ENCODE results near the gene SULT1A1.
"Not testable (repeated sequence)": the region's sequence is repeated elsewhere in the genome, so short reads cannot be mapped to it uniquely, and the experiment has no call there.

Gene SULT1A1

GRCh38 chr16:28609631-28610594 lies at the start of gene SULT1A1:
TSS of gene SULT1A1 (minus strand) at chr16:28610044. CDS start at chr16:28608855, 1,189 bp downstream.
- peak; percentile 53 for DNase-seq

DNA sequence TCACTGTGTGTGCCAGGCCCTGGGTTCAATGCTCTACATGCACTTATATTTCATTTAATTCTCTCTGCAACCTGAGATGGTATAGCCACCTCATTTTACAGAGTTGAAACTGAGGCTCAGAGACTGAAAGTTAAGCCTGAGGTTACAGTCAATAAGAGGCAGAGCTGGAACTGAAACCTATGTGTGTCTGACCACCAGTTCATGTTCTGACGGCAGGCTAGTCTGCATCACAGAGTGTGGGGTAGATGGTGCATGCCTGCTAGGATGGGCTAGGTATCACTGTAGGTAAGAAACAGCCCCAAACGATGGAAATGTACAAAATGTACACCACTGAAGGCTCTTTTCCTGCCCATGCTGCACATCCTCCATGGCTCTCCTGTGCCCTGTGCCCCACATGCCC lies 30.1 kb upstream of the SULT1A1 start:
- DNase-seq, result not testable (repeated sequence)

GRCh38 chr16:28638359-28638758 lies 28.5 kb upstream of the SULT1A1 start:
- DNase-seq, result not testable (repeated sequence)

GRCh38 chr16:28637765-28638164 lies 27.9 kb upstream of the SULT1A1 start, which contains the start of gene NPIPB8:
TSS of gene NPIPB8 (plus strand) at chr16:28638065. CDS start at chr16:28638361, 296 bp downstream.
- DNase-seq, result not testable (repeated sequence)

- not testable (repeated sequence) for DNase-seq
Observed at GRCh38 chr16:28636093-28636823, 26.4 kb upstream of the SULT1A1 start.

DNA sequence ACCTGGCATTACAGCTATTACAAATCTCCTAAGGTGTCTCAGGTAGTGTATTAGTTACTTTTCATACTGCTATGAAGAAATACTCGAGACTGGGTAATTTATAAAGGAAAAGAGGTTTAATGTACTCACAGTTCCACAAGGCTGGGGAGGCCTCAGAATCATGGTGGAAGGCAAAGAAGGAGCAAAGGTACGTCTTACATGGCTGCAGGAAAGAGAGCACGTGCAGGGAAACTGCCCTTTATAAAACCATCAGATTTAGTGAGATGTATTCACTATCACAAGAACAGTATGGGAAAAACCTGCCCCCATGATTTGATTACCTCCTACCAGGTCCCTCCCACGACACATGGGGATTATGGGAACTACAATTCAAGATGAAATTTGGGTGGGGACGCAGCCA lies 21.1 kb upstream of the SULT1A1 start:
- DNase-seq, result not testable (repeated sequence)

DNA sequence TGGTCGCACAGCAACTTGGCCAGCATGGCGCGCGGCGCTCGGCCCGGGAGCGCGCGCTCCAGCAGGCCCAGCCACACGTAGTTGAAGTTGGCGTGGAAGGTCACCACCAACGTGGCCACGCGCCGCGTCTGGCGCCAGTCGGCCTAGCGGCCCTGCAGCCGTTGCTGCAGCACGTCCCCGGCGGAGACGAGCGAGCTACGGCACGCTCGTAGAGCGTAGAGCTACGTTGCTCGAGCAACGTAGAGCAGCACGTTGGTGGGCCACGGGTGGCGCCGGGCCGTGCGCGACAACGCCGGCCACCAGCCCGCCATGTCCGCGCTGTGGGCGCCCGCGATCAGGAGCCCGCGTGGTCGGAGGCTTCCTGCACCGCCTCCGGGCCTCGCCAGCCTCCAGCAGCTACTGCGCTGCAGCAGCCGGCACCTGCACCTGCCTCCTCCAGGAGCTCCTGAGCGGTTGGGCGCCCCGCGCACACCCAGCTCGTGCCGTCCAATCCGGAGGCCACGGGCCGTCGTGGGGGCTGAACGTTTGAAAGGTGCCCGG lies 13.4 kb upstream of the SULT1A1 start:
- DNase-seq, result peak; percentile 82

DNA sequence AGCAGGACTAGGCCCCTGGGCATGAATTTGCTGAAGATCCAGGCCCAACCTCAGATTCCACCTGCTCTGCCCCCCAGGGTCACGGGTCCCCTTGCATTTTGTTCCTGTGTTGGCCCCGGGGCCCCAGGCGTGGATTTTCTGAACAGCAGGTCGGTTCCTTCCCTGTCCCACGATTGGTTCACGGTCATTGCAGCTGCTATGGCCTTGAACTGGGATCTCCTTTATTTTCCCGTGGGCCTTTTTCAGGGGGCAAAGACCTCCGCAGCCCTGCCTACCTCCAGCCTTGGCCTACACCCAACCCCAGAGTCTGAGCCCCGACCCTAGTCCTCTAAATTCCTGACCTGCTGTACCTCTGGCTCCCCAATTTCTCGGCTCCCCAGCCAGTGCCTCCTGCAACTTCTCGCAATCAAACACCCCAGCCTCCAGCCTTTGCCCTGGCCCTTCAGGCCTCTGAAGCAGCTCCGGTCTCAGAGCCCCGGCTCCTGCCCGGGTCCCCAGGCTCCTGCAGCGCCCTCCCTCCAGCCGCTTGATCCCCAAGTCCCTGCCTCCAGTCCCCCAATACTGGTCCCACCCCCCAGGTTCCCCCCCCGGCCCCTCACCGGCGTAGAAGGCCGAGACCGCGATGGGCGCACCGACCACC lies 12.8 kb upstream of the SULT1A1 start:
- DNase-seq, result not testable (repeated sequence)

- no peak for DNase-seq
Observed at GRCh38 chr16:28621481-28622155, 11.8 kb upstream of the SULT1A1 start.

DNA sequence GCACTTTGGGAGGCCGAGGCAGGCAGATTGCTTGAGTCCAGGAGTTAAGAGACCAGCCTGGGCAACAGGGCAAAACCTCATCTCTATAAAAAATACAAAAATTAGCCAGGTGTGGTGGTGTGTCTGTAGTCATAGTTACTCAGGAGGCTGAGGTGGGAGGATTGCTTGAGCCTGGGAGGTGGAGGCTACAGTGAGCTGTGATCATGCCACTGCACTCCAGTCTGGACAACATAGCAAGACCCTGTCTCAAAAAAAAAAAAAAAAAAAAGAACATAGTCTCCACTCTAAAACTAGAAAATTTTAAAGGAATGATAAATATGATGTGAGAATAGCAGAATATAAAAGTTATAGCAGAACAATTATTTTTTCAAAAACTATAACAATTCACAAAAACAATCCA lies 10.5 kb upstream of the SULT1A1 start:
- DNase-seq, result not testable (repeated sequence)

DNA sequence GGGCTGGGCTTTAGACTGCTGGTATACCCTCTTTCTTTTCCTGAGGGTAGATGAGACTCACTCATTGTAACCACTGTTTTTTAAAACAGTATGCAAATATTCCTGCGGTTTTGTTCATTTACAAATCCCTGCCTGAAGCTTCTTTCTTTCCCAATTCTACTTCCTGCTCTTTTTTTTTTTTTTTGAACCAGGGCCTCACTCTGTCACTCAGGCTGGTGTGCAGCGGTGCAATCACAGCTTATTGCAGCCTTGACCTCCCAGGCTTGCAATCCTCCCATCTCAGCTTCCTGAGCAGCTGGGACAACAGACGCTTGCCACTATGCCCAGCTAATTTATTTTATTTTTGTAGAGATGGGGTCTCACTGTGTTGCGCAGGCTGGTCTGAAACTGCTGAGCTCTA lies 8.0 kb upstream of the SULT1A1 start:
- no peak for DNase-seq

DNA sequence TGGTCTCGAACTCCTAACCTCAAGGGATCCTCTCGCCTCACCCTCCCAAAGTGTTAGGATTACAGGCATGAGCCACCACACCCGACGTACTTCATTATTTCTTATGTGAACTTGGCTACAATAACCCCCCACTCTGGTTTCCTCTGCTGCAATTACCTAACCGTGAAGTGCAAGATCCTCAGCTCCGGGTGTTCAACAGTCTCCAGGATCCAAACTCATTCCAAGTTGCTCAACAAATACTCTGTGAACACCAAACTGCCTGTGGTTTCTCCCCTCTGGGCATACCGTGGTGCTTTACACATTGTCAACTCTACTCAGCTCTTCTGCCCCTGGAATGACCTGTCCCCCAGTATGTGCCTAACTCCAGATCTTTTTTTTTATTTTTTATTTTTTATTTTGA lies 6.8 kb upstream of the SULT1A1 start:
- DNase-seq, result no peak

DNA sequence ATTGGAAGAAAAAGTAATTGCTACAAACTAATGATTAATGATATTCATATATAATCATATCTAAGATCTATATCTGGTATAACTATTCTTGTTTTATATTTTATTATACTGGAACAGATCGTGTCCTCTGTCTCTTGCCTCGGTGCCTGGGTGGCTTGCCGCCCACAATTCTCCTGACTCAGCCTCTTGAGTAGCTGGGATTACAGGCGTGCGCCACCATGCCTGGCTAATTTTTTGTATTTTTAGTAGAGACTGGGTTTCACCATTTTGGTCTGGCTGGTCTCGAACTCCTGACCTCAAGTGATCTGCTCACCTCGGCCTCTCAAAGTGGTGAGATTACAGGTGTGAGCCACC lies 6.4 kb upstream of the SULT1A1 start:
- not testable (repeated sequence) for DNase-seq

GRCh38 chr16:28615486-28616223 lies 5.8 kb upstream of the SULT1A1 start:
- DNase-seq, result peak; percentile 38

- not testable (repeated sequence) for DNase-seq
Observed at GRCh38 chr16:28614561-28614960, 4.7 kb upstream of the SULT1A1 start.

- not testable (repeated sequence) for DNase-seq
Observed at GRCh38 chr16:28613912-28614311, 4.1 kb upstream of the SULT1A1 start.

DNA sequence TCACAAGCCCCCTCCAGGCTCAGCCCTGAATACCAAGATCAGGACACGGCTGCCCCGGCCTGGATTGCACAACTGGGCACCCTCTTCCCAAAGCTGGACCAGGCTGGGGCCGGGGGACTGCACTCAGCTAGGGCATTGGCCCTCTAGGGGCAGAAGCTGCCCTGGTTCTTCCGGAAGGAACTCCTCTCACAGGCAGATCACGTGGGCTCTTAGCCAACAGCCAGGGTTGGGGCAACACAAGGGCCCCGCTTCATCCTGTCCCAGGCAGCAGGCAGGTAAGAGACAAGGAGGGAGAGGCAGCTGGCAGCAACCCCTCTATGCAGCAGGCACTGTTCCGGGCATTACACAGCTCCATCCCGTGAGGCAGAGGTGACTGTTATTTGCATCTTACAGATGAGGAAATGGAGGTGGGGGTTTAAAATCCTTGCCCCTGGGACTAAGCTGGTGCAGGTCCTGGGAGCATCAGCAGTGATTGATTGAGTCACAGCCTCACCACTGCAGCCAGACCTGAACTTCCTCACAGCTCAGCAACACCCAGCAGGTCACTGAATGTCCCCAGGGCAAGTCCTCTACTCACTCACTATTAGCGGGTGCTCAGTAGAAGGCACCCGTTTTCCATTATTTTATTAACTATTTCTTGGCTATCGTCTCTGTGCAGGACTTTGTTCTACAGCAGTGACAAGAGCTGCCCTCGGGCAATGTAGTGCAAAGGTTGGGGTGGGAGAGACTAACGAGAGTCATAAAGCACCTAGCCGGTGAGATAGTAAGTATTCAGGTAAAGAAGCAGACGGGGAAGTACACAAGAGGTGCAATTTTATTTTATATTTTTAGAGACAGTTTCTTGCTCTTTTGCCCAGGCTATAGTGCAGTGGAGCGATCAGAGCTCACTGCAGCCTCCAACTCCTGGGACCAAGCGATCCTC lies 2.8 kb upstream of the SULT1A1 start:
- not testable (repeated sequence) for DNase-seq

- no peak for DNase-seq
Observed at GRCh38 chr16:28610595-28611191, 849 bp upstream of the SULT1A1 start.

GRCh38 chr16:28608867-28609596 lies 812 bp downstream of the SULT1A1 start:
- DNase-seq, result not testable (repeated sequence)
